Measurements from ENCODE around the gene ANK3.

The ANK3 gene

DNA sequence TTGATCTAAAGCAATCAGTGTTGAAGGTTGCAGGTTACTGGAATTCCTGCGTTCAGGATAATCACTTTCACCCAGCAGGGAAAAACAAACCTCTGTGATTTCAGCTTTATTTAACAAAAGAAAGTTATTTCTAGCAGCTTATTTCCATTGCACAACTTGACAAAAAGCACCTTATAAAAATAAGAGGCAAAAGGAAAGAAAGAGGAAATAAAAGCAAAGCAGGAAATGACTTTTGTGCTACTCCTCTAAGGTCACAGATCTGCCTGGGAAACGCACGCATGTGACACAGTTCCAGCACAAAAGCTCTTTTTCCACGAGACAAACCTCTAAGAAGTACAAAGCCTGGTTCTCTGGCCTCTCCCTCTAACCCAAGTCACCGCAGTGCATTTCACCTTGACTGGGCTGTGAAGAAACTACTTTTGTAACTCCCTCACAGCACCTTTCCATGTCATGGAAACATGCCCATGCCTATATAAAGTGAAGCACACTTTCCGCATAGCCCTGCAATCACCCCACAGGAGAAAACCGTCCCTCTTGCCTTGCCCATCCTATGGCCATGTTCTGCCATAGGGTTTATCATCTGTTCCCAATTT lies 870 bp downstream of the ANK3 start:
- TF ChIP-seq, protein P1, sequence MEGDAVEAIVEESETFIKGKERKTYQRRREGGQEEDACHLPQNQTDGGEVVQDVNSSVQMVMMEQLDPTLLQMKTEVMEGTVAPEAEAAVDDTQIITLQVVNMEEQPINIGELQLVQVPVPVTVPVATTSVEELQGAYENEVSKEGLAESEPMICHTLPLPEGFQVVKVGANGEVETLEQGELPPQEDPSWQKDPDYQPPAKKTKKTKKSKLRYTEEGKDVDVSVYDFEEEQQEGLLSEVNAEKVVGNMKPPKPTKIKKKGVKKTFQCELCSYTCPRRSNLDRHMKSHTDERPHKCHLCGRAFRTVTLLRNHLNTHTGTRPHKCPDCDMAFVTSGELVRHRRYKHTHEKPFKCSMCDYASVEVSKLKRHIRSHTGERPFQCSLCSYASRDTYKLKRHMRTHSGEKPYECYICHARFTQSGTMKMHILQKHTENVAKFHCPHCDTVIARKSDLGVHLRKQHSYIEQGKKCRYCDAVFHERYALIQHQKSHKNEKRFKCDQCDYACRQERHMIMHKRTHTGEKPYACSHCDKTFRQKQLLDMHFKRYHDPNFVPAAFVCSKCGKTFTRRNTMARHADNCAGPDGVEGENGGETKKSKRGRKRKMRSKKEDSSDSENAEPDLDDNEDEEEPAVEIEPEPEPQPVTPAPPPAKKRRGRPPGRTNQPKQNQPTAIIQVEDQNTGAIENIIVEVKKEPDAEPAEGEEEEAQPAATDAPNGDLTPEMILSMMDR (IDR thresholded peaks at IDR 0.05; ENCODE audit: unreplicated experiment in 3 of 3), result no peak
- Mint-ChIP-seq H3K4me1 (peaks cover 30% of the 10 kb centered on the region), H3K9me3 (no peaks in the 10 kb centered on the region), H3K4me3 (peak overlapping the region; percentile 9 to 78 (median 78)), H3K27me3 (ENCODE audit: low read depth) (no peaks in the 10 kb centered on the region), H3K27ac (peak overlapping the region; percentile 22 to 68 (median 52)), H3K36me3 (ENCODE audit: low read depth) (no peaks in the 10 kb centered on the region)

DNA sequence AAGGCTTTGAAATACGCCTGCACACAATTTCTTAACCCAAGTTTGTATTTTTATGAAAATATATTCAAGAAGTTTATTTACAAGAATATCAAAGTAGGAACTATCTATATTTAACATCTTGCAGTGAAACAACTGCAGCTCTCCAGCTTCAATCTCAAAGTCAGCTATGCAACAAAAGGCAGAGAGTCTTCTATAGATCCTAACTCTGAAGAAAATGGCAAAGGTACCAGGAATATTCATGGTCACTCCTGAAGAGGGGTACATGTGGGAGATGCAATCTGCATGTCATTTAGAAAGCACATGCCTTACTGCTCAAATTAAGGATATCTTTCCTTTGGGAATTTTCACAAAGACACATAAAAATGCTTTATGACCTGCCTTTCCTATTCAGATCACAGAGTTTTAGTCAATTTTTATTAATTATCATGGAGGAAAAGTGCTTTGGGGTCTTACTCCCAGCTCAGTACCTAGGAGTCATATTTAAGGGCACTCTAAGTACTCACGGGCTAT lies 1.5 kb downstream of the ANK3 start:
- H3K4me1 Mint-ChIP-seq, result peaks cover 30% of the 10 kb centered on the region
- no peaks in the 10 kb centered on the region for H3K36me3 Mint-ChIP-seq (ENCODE audit: low read depth)
- no peaks in the 10 kb centered on the region for H3K27me3 Mint-ChIP-seq (ENCODE audit: low read depth)
- no peaks in the 10 kb centered on the region for H3K9me3 Mint-ChIP-seq
- peak overlapping the region; percentile 4 to 42 (median 28) for H3K27ac Mint-ChIP-seq
- TF ChIP-seq, protein P1 (IDR thresholded peaks at IDR 0.05; ENCODE audit: unreplicated experiment in 3 of 3), result no peak
- H3K4me3 Mint-ChIP-seq, result peak overlapping the region in 2 of 3 experiments; percentile 25 to 36

DNA sequence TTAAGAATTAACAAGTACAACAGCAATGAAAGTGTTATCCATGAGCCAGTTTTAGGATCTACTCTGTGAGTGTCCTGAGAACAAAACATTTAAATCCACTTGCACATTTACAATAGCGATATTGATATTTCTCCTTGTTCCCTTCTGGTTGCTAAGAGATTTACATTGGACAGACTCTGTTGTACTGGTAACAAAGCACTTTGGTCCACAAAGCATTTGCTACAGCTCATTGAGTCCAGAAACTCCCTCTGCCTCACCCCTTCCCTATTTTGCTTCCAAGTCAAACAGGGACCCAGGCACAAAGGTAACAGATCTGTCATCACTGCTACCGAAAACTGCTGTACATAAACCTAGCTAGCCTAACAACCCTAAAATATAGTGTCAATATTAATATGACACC lies 2.1 kb downstream of the ANK3 start:
- Mint-ChIP-seq H3K4me1 (peaks cover 30% of the 10 kb centered on the region), H3K27ac (peak overlapping the region; percentile 4 to 42 (median 28)), H3K27me3 (ENCODE audit: low read depth) (no peaks in the 10 kb centered on the region), H3K4me3 (peak overlapping the region in 2 of 3 experiments; percentile 25 to 33), H3K9me3 (no peaks in the 10 kb centered on the region), H3K36me3 (ENCODE audit: low read depth) (no peaks in the 10 kb centered on the region)
- TF ChIP-seq, protein P1 (IDR thresholded peaks at IDR 0.05; ENCODE audit: unreplicated experiment in 3 of 3), result no peak

DNA sequence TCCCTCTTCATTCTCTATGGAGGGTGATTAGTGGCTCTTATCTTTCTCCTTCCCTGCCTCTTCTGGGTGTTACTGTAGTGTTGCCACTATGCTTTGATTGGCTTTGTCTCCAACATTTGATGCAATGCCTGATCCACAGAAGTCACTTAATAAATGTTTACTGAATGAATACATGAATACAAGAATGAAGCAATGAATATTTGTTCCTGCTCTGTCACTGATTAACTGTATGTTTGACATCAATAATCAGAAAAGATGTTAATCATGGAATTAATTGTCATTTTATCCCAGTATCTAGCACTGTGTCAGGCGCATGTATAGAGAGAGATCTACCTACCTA lies 4.3 kb downstream of the ANK3 start:
- no peak overlapping the region for H3K27ac Mint-ChIP-seq
- peaks cover 24% of the 10 kb centered on the region for H3K4me1 Mint-ChIP-seq
- H3K4me3 Mint-ChIP-seq, result no peak overlapping the region
- no peaks in the 10 kb centered on the region for H3K27me3 Mint-ChIP-seq (ENCODE audit: low read depth)
- no peaks in the 10 kb centered on the region for H3K36me3 Mint-ChIP-seq (ENCODE audit: low read depth)
- TF ChIP-seq, protein P1 (IDR thresholded peaks at IDR 0.05; ENCODE audit: unreplicated experiment in 3 of 3), result no peak
- H3K9me3 Mint-ChIP-seq, result no peaks in the 10 kb centered on the region

DNA sequence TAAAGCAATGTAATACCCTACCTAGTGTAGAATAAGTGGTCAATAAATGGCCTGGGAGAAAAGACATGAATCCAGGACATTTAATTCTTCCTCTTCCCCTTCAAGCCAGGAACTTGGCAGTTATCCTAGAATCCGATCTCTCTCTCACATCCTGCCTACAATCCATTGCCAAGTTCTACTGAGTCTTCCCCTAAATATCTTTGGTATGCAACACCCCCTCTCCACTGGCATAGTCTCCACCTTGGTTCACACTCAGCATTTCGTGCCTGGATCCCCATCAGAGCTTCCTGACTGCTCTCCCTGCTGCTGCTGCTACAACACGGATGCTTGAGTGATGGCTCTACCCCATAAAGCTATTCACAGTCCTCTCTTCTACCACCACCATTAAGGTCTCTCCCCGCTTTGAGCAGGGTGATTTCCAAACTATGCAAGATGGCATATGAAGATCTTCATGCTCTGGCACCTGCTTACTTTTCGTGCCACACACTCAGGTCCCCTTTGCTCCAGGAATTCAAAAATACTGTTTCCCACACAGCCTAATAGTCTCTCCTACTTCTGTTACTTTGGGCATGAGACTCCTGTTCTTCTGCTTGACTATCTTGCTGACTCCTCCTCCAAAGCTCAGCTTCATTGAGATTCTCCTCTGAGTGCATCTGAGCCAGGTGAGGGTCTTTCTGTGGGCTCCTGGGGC lies 4.8 kb downstream of the ANK3 start:
- H3K36me3 Mint-ChIP-seq (ENCODE audit: low read depth), result no peaks in the 10 kb centered on the region
- H3K4me1 Mint-ChIP-seq, result peaks cover 19% of the 10 kb centered on the region
- H3K9me3 Mint-ChIP-seq, result no peaks in the 10 kb centered on the region
- H3K4me3 Mint-ChIP-seq, result no peak overlapping the region
- TF ChIP-seq, protein P1 (IDR thresholded peaks at IDR 0.05; ENCODE audit: unreplicated experiment in 3 of 3), result no peak
- peak overlapping the region in 2 of 3 experiments; percentile 3 to 8 for H3K27ac Mint-ChIP-seq
- H3K27me3 Mint-ChIP-seq (ENCODE audit: low read depth), result no peaks in the 10 kb centered on the region

All from nephron (organoid).